K562 (cell line): ENCODE measurements around the gene SGCB. TPM values are rescaled to one million over a fixed set of nuclear protein-coding genes. Genes with fewer than 3 reads are reported as not detected.

Experiments used
- ATAC-seq: fragments of 200-7000 bp; cut with Tn5 transposase; 3 replicates; pipeline ENCODE4 v1.9.1; 2020; ENCODE audit warnings: moderate library complexity
- BruUV-seq: library from RNA; stranded (reverse); fragments of 400-500 nt; replicated peaks from 2 replicates; lab custom pipeline; 2021; lab: Mats Ljungman, UMichigan
- CTCF ChIA-PET: fragments of 300-600 bp; formaldehyde crosslinking; extraction: SDS; loops from one replicate; lab custom pipeline; 2021; ENCODE audit warnings: low intra/inter-chr PET ratio; lab: Yijun Ruan, JAX
- POLR2A ChIA-PET: fragments of 300-600, 350-650 bp; sonication (Branson Sonifier 250); formaldehyde crosslinking; extraction: SDS; loops from one replicate; lab custom pipeline; 2021; ENCODE audit warnings: antibody characterized with exemption, inconsistent platforms; lab: Yijun Ruan, JAX
- DNase-seq, 4 experiments: peaks; one replicate each; pipeline versions ENCODE4 v3.0.0 to v3.0.0-alpha.2; 2011 to 2018; ENCODE audit warnings: low spot score in 3 of 4, mixed read lengths in 3 of 4; ENCODE audit errors: extremely low read depth in 1 of 4
- FAIRE-seq: peaks from 2 replicates; lab custom pipeline; 2011; peaks lifted over from hg19 to GRCh38; lab: Jason Lieb, UNC
- H2AFZ ChIP-seq: 2 replicates; pipeline ENCODE4 v1.6.0; 2011; ENCODE audit warnings: low read depth, low read length, control low read depth, inconsistent platforms
- H3K27ac ChIP-seq: fragments of 200-600 bp; 3 replicates; pipeline ENCODE4 v1.8.0; 2011; ENCODE audit warnings: low read depth, mild to moderate bottlenecking, control low read depth, inconsistent platforms, low read length, moderate library complexity, mixed read lengths; ENCODE audit errors: extremely low read depth
- H3K27me3 ChIP-seq, 2 experiments: fragments of 300-600 bp in 1 of 2; 2 replicates in 1 of 2; 3 replicates in 1 of 2; pipeline versions ENCODE4 v1.6.0 to v1.8.0; 2011; ENCODE audit warnings: inconsistent platforms in 2 of 2, low read length in 2 of 2, mild to moderate bottlenecking in 1 of 2, mixed read lengths in 1 of 2, moderate library complexity in 1 of 2; ENCODE audit not compliant: control insufficient read depth in 2 of 2, insufficient read depth in 2 of 2
- H3K36me3 ChIP-seq: fragments of 300-600 bp; 3 replicates; pipeline ENCODE4 v1.8.0; 2011; ENCODE audit warnings: mild to moderate bottlenecking, low read length, inconsistent platforms; ENCODE audit not compliant: control insufficient read depth, insufficient read depth
- H3K4me1 ChIP-seq, 2 experiments: fragments of 200-600 bp in 1 of 2; replicated peaks in 1 of 2; 2 replicates in 1 of 2; 3 replicates in 1 of 2; pipeline versions ENCODE4 v1.5.1 to v1.8.0; 2011; ENCODE audit warnings: inconsistent platforms in 2 of 2, low read length in 2 of 2, mild to moderate bottlenecking in 1 of 2, mixed read lengths in 1 of 2, moderate library complexity in 1 of 2; ENCODE audit not compliant: control insufficient read depth in 2 of 2, insufficient read depth in 2 of 2
- H3K4me2 ChIP-seq: 2 replicates; pipeline ENCODE4 v1.6.1; 2011; ENCODE audit warnings: low read length, control low read depth, inconsistent platforms, mixed read lengths; ENCODE audit not compliant: insufficient read depth
- H3K4me3 ChIP-seq: fragments of 200-600 bp; sonication (generic), shearing (Covaris generic); 2 replicates; pipeline ENCODE4 v1.5.1; 2016; ENCODE audit warnings: control low read depth, inconsistent platforms
- H3K79me2 ChIP-seq: fragments of 200-600 bp; 3 replicates; pipeline ENCODE4 v1.8.0; 2011; ENCODE audit warnings: low read length, inconsistent platforms; ENCODE audit not compliant: control insufficient read depth, insufficient read depth
- H3K9ac ChIP-seq, 2 experiments: 2 replicates each; pipeline versions ENCODE4 v1.6.0 to v1.6.1; 2011; ENCODE audit warnings: low read depth in 2 of 2, low read length in 2 of 2, control low read depth in 1 of 2, inconsistent platforms in 1 of 2, mild to moderate bottlenecking in 1 of 2, mixed read lengths in 1 of 2; ENCODE audit not compliant: insufficient read depth in 1 of 2
- H3K9me1 ChIP-seq: one replicate; pipeline ENCODE4 v1.6.0; 2011; ENCODE audit warnings: inconsistent platforms, mild to moderate bottlenecking, low read length, moderate library complexity; ENCODE audit not compliant: control insufficient read depth, insufficient read depth
- H3K9me3 ChIP-seq: replicated peaks from 2 replicates; pipeline ENCODE4 v1.5.1; 2011; ENCODE audit warnings: low read depth, low read length, inconsistent platforms; ENCODE audit not compliant: control insufficient read depth, insufficient read depth
- H4K20me1 ChIP-seq: replicated peaks from 2 replicates; pipeline ENCODE4 v1.6.1; 2011; ENCODE audit warnings: low read length, inconsistent platforms, mixed read lengths; ENCODE audit not compliant: control insufficient read depth, insufficient read depth
- ATF6 ChIP-seq: sonication (generic); formaldehyde crosslinking; IDR thresholded peaks from 2 replicates; pipeline ENCODE4 v1.4.0; 2020; ENCODE audit warnings: mild to moderate bottlenecking, missing genetic modification reagents
- ATF7 ChIP-seq: fragments of 450-650 bp; IDR thresholded peaks from 2 replicates; pipeline ENCODE4 v1.7.1; 2014; ENCODE audit warnings: mild to moderate bottlenecking, moderate library complexity
- CAMTA2 ChIP-seq: fragments of 250-450 bp; sonication (Bioruptor Pico); conservative IDR thresholded peaks from 2 replicates; pipeline ENCODE4 v1.5.1; 2022
- CREBBP ChIP-seq: IDR thresholded peaks from one replicate; pipeline ENCODE4 v1.6.1; 2012; ENCODE audit warnings: low read depth, mild to moderate bottlenecking, control low read depth, inconsistent platforms, low read length
- CTBP1 ChIP-seq: fragments of 450-650 bp; IDR thresholded peaks from 2 replicates; pipeline ENCODE4 v1.6.1; 2016; ENCODE audit warnings: borderline replicate concordance
- ETV5 ChIP-seq: sonication (generic); formaldehyde crosslinking; IDR thresholded peaks from 2 replicates; pipeline ENCODE4 v1.4.0; 2020; ENCODE audit warnings: low read depth, mild to moderate bottlenecking, missing genetic modification reagents
- POLR2H ChIP-seq: IDR thresholded peaks from 2 replicates; pipeline ENCODE4 v1.6.1; 2016; ENCODE audit warnings: missing genetic modification characterization, low read depth, mild to moderate bottlenecking, control low read depth, missing compliant biosample characterization, moderate library complexity
- RBBP5 ChIP-seq: fragments of 200-600 bp; sonication (generic); IDR thresholded peaks from 2 replicates; pipeline ENCODE4 v1.6.1; 2012; ENCODE audit warnings: borderline replicate concordance, mild to moderate bottlenecking, low read length, control low read depth, inconsistent platforms; ENCODE audit not compliant: insufficient read depth, poor library complexity, severe bottlenecking
- SAFB ChIP-seq: fragments of 200-400 bp; formaldehyde crosslinking; IDR thresholded peaks from 2 replicates; pipeline ENCODE4 v1.6.1; 2017; ENCODE audit warnings: low read depth, low read length, borderline replicate concordance
- SMARCB1 ChIP-seq: IDR thresholded peaks from 2 replicates; pipeline ENCODE4 v1.6.1; 2011; ENCODE audit warnings: improper control_type of control experiment, low read depth; ENCODE audit not compliant: insufficient read length
- SREBF1 ChIP-seq: fragments of 150-350 bp; IDR thresholded peaks from 2 replicates; pipeline ENCODE4 v1.6.1; 2014; ENCODE audit warnings: antibody characterized with exemption, low read depth, low read length, borderline replicate concordance
- ZNF133 ChIP-seq: fragments of 250-450 bp; sonication (Bioruptor Pico); IDR thresholded peaks from 2 replicates; pipeline ENCODE4 v1.4.0; 2020; ENCODE audit warnings: mild to moderate bottlenecking
- ZNF644 ChIP-seq: fragments of 200-800 bp; sonication (Bioruptor generic); IDR thresholded peaks from 2 replicates; pipeline ENCODE4 v1.6.1; 2016; ENCODE audit warnings: low read depth, missing genetic modification characterization, missing compliant biosample characterization
- ZNF699 ChIP-seq: fragments of 250-450 bp; sonication (Bioruptor Pico); IDR thresholded peaks from 2 replicates; pipeline ENCODE4 v1.8.0; 2021; ENCODE audit warnings: mild to moderate bottlenecking, moderate library complexity; ENCODE audit not compliant: insufficient replicate concordance
- ZNF717 ChIP-seq: fragments of 250-450 bp; sonication (Bioruptor Pico); IDR thresholded peaks from 2 replicates; pipeline ENCODE4 v1.5.0; 2021
- WGBS: fragments of 100-300 bp; shearing (Covaris generic); methylation state at CpG from one replicate; pipeline ENCODE4 v1.1.6; 2016; ENCODE audit warnings: low coverage, mixed read lengths; ENCODE audit not compliant: insufficient coverage; ENCODE audit errors: missing lambda C conversion rate; 5-methylcytosine and 5-hydroxymethylcytosine counted together
- in situ Hi-C: fragments of 300-500 bp; cut with MboI; formaldehyde crosslinking; loops from 4 replicates; pipeline ENCODE4 v1.15.0; 2018; ENCODE audit warnings: inconsistent platforms, mixed read lengths
- intact Hi-C: fragments of 100-400 bp; cut with micrococcal nuclease; formaldehyde crosslinking; loops from 2 replicates; pipeline ENCODE4 v1.14.2; 2022
- polyA plus RNA-seq, 8 experiments: library from polyadenylated mRNA; depleted of rRNA in 4 of 8; stranded (reverse) in 5 of 8; unstranded in 3 of 8; fragments of >200 nt; fragmentation: Nextera tagmentation in 2 of 8; fragmentation: Illumina TruSeq in 1 of 8; extraction: Ambion mirVana in 2 of 8; extraction: Trizol in 1 of 8; gene quantifications; 2 replicates each; pipeline versions ENCODE4 v1.2.1 to v1.2.3, GENCODE V29; 2011 to 2014; ENCODE audit warnings: inconsistent platforms in 1 of 8, missing spikeins in 1 of 8
- total RNA-seq, 7 experiments: library from RNA; depleted of rRNA in 6 of 7; stranded (reverse); fragments of >200 nt in 6 of 7; fragmentation: Illumina TruSeq in 2 of 7; extraction: Trizol in 2 of 7; gene quantifications; 2 replicates each; pipeline versions ENCODE4 v1.2.1 to v1.2.3, GENCODE V29; 2011 to 2021; ENCODE audit warnings: low replicate concordance in 1 of 7
- TF ChIP-seq, protein P1 (sequence below): IDR thresholded peaks from 2 replicates; pipeline ENCODE4 v1.6.1; 2011; ENCODE audit not compliant: insufficient read length; ENCODE audit errors: extremely low read depth

SGCB gene
- total and polyA plus RNA-seq, 9 of the 15 experiments (the other 6 are each of a cell fraction or from before 2014, with no cell fraction given), result 0.01 to 0.20 (median 0.07) TPM; not detected in 3

DNA sequence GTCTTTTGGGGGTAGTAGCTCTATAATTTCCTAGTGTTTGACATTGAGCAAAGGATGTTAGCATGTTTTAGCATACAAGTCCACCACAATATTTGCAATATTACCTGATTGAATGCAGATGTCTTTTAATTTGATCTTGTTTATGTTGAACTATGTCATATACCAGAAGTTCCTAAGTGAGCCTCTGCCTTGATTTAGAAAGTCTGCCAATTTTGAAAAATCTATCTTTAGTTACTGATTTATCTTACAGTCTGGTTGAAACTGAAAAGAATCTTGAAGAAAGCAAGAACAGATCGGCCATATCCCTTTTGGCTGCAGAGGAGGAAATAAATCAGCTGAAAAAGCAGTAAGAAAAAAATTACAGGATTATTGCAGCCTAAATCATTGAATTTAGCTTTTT, 31.5 kb upstream of the SGCB start:
- no peak overlapping the region for H3K4me2 ChIP-seq
- in situ Hi-C loops, result no loop called here
- H3K4me3 ChIP-seq, result no peak overlapping the region
- CTCF ChIA-PET, result no interaction called here
- POLR2A ChIA-PET, result no interaction called here
- TF ChIP-seq RBBP5, result no peak
- WGBS, result 0% methylated on average over 1 of the region's 1 CpG
- DNase-seq (no peak), FAIRE-seq (no peak), ATAC-seq (no peak)
- intact Hi-C loops, result no loop called here
- H3K9me3 ChIP-seq, result no peaks in the 10 kb centered on the region
- H3K9me1 ChIP-seq, result no peaks in the 10 kb centered on the region
- H3K79me2 ChIP-seq, result no peaks in the 10 kb centered on the region
- H3K4me1 ChIP-seq, result no peaks in the 10 kb centered on the region
- no peak overlapping the region for H3K27ac ChIP-seq
- no peaks in the 10 kb centered on the region for H3K36me3 ChIP-seq
- H2AFZ ChIP-seq, result no peak overlapping the region
- no peaks in the 10 kb centered on the region for H3K27me3 ChIP-seq
- no peaks in the 10 kb centered on the region for H4K20me1 ChIP-seq
- BruUV-seq, result no TSS peak
- H3K9ac ChIP-seq, result no peak overlapping the region

DNA sequence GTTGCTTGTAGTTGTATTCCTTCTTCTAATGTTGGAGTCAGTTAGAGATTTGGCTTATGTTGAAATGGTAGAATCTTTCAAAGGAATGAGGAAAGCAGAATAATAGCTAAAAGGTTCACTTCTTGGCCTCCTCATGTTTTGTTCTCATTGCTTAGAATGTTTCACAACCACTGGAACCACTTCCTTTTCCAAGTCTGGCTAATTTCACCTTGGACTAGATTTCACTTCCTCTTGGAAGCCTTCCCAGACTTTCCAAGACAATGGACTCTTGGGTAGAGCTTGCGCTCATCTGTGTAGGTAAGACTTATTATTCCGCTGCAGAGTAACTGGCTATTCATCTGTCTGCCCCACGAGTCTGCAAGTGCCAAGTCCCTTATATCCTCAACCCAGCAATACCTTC, 21.3 kb upstream of the SGCB start:
- no peaks in the 10 kb centered on the region for H3K9me3 ChIP-seq
- no peaks in the 10 kb centered on the region for H3K36me3 ChIP-seq
- no peaks in the 10 kb centered on the region for H3K27me3 ChIP-seq
- in situ Hi-C loops (no loop called here), intact Hi-C loops (no loop called here)
- no peak for FAIRE-seq
- 0% methylated on average over 3 of the region's 3 CpGs for WGBS
- no peaks in the 10 kb centered on the region for H4K20me1 ChIP-seq
- TF ChIP-seq ETV5 (CRISPR knock-in tag), result no peak
- TF ChIP-seq SREBF1, result no peak
- no peak for TF ChIP-seq ZNF644 (tag)
- TF ChIP-seq SMARCB1, result no peak
- no peak for TF ChIP-seq ATF6 (CRISPR knock-in tag)
- no peak for TF ChIP-seq SAFB
- no peak for TF ChIP-seq POLR2H (tag)
- no peak for TF ChIP-seq CTBP1
- no peak for TF ChIP-seq ZNF133 (CRISPR knock-in tag)
- TF ChIP-seq ATF7, result no peak
- TF ChIP-seq, protein P1, sequence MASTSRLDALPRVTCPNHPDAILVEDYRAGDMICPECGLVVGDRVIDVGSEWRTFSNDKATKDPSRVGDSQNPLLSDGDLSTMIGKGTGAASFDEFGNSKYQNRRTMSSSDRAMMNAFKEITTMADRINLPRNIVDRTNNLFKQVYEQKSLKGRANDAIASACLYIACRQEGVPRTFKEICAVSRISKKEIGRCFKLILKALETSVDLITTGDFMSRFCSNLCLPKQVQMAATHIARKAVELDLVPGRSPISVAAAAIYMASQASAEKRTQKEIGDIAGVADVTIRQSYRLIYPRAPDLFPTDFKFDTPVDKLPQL, result no peak
- no peak for TF ChIP-seq CAMTA2
- TF ChIP-seq ZNF699 (CRISPR knock-in tag), result no peak
- no peak for TF ChIP-seq CREBBP
- TF ChIP-seq ZNF717 (CRISPR knock-in tag), result no peak
- no peak overlapping the region for H3K4me2 ChIP-seq
- H3K79me2 ChIP-seq, result no peaks in the 10 kb centered on the region
- no peak overlapping the region for H3K4me3 ChIP-seq
- H3K9me1 ChIP-seq, result no peaks in the 10 kb centered on the region
- DNase-seq, result no peak
- no peaks in the 10 kb centered on the region for H3K4me1 ChIP-seq
- H3K9ac ChIP-seq, result no peak overlapping the region
- BruUV-seq, result no TSS peak
- ATAC-seq, result no peak
- ChIA-PET CTCF (no interaction called here), POLR2A (no interaction called here)
- H2AFZ ChIP-seq, result no peak overlapping the region
- H3K27ac ChIP-seq, result no peak overlapping the region
